ENCODE results near the gene ZSCAN20.

- no peak for TF ChIP-seq REST (IDR thresholded peaks at IDR 0.05; ENCODE audit: unreplicated experiment)
- no peak for TF ChIP-seq CTCF (conservative IDR thresholded peaks at IDR 0.05; ENCODE audit: low read depth in 2 of 2)
- TF ChIP-seq ETS1 (IDR thresholded peaks at IDR 0.05): no peak
- no peak for TF ChIP-seq EZH2phosphoT487 (IDR thresholded peaks at IDR 0.05; ENCODE audit: unreplicated experiment)
- TF ChIP-seq CREB1 (CRISPR knock-in tag; IDR thresholded peaks at IDR 0.05; ENCODE audit: low read depth): no peak
- TF ChIP-seq NANOG (IDR thresholded peaks at IDR 0.05; ENCODE audit: borderline replicate concordance): no peak
- TF ChIP-seq EZH2 (IDR thresholded peaks at IDR 0.05; ENCODE audit: low read depth, unreplicated experiment): no peak
- no peak for TF ChIP-seq POLR2AphosphoS5 (IDR thresholded peaks at IDR 0.05; ENCODE audit: low read depth)
- TF ChIP-seq JUNB (IDR thresholded peaks at IDR 0.05; ENCODE audit: unreplicated experiment): no peak
Measured at GRCh38 chr1:33443705-33444180, 28.7 kb upstream of the ZSCAN20 start.

All from GM23338 (cell line).